A673 (cell line): Measurements from ENCODE around the gene AJAP1.

Experiments used
- EZH2 ChIP-seq: fragments of 200-600 bp; sonication (generic); IDR thresholded peaks from 2 replicates; pipeline ENCODE4 v1.6.1; 2017; ENCODE audit warnings: borderline replicate concordance, low read depth, mild to moderate bottlenecking, mixed read lengths, antibody characterized with exemption, low read length; ENCODE audit not compliant: poor library complexity, severe bottlenecking
- TF ChIP-seq, protein P1 (sequence below): fragments of 300-800, 200-600 bp; sonication (generic); conservative IDR thresholded peaks from 2 replicates; pipeline ENCODE4 v1.5.1; 2017; ENCODE audit warnings: low read depth, mild to moderate bottlenecking, antibody characterized with exemption, low read length, moderate library complexity, mixed read lengths

- TF ChIP-seq, protein P1, sequence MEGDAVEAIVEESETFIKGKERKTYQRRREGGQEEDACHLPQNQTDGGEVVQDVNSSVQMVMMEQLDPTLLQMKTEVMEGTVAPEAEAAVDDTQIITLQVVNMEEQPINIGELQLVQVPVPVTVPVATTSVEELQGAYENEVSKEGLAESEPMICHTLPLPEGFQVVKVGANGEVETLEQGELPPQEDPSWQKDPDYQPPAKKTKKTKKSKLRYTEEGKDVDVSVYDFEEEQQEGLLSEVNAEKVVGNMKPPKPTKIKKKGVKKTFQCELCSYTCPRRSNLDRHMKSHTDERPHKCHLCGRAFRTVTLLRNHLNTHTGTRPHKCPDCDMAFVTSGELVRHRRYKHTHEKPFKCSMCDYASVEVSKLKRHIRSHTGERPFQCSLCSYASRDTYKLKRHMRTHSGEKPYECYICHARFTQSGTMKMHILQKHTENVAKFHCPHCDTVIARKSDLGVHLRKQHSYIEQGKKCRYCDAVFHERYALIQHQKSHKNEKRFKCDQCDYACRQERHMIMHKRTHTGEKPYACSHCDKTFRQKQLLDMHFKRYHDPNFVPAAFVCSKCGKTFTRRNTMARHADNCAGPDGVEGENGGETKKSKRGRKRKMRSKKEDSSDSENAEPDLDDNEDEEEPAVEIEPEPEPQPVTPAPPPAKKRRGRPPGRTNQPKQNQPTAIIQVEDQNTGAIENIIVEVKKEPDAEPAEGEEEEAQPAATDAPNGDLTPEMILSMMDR, result no peak
- TF ChIP-seq EZH2, result no peak
Measured at GRCh38 chr1:4634156-4634792, 20.1 kb upstream of the AJAP1 start.
